Measurements from ENCODE around the gene SPTBN4.

Gene SPTBN4

DNA sequence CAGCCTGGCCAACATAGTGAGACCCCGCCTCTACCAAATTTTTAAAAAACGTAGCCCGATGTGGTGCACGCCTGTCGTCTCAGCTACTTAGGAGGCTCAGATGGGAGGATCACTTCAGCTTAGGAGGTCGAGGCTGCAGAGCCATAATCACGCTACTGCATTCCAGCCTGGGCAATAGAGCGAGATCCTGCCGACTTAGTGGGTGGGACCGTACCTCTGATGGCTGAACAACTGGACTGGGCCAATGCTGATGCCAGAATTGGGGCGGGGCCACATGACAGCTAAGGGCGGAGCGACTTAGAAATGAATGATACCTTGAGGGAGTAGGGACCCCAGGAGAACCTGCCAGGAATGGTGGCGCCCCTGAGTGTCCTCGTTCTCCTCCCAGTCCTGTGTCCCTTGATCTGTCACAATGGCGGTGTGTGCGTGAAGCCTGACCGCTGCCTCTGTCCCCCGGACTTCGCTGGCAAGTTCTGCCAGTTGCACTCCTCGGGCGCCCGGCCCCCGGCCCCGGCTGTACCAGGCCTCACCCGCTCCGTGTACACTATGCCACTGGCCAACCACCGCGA lies 137.9 kb downstream of the SPTBN4 start:
- no peak for DNase-seq (ENCODE audit: low read depth)

DNA sequence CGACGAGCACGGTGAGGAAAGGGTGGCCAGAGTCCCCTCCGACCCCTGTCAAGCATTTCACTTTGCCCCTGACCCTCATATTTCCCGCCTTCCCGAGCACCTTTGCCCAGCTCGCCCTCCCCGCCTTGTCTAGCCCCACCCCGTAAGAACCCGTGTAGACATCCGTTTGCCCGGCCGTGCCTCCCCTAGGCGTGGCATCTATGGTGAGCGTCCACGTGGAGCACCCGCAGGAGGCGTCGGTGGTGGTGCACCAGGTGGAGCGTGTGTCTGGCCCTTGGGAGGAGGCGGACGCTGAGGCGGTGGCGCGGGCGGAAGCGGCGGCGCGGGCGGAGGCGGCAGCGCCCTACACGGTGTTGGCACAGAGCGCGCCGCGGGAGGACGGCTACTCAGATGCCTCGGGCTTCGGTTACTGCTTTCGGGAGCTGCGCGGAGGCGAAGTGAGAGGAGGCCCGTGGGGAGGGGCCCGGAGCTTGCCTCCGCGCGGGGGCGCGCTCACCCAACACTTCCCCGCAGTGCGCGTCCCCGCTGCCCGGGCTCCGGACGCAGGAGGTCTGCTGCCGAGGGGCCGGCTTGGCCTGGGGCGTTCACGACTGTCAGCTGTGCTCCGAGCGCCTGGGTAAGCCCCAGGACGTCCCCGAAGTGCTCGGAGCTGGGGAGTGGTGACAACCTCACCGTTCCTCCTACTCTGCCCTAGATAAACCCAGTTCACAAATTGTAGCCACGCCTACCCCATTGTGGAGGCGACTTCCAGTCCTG lies 138.6 kb downstream of the SPTBN4 start:
- DNase-seq (ENCODE audit: low read depth) = peak; percentile 86

DNA sequence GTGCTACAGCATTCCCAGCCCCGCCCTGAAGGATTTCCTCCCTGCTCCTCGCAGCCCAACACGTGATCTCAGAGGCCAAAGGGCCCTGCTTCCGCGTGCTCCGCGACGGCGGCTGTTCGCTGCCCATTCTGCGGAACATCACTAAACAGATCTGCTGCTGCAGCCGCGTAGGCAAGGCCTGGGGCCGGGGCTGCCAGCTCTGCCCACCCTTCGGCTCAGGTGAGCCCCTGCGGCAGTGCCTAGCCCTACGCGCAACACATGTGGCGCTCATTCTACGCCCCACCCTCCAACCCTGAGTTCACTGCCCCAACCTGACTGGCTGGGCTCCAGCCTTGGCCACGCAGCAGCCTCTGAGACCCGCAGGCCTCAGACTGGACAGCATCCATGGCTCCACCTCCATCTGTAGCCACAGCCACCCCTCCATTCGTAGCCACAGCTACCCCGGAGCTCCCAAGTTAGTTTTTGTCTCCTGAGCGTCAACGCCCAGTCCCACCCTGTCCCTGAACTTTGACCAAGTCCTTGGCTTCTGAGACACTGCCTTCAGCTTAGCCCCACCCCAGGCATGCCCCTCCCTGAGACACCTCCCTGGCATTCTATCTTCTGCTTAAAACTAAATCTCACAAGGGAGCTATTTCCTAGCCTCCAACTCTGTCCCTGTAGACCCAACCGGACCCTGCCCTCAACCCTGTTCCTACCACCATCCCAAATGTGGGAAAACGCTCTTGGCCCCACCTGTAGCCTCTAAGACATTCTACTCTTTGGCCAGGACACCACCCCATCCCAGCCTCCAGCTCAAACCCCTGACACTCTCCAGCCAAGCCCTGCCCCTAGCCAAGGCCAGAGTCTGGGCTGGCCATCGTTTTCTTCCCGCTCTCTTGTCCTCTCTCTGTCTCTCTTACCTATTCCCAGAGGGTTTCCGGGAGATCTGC lies 140.8 kb downstream of the SPTBN4 start:
- DNase-seq (ENCODE audit: low read depth) = no peak

DNA sequence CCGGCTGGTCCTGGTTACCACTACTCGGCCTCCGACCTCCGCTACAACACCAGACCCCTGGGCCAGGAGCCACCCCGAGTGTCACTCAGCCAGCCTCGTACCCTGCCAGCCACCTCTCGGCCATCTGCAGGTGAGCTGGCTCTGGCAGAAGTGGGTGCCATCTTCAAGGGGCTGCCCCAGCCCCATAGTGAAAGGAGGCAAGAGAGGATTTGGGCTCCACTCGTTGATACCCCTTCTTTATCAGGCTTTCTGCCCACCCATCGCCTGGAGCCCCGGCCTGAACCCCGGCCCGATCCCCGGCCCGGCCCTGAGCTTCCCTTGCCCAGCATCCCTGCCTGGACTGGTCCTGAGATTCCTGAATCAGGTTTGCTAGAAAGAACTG lies 141.4 kb downstream of the SPTBN4 start:
- DNase-seq (ENCODE audit: low read depth) = no peak

DNA sequence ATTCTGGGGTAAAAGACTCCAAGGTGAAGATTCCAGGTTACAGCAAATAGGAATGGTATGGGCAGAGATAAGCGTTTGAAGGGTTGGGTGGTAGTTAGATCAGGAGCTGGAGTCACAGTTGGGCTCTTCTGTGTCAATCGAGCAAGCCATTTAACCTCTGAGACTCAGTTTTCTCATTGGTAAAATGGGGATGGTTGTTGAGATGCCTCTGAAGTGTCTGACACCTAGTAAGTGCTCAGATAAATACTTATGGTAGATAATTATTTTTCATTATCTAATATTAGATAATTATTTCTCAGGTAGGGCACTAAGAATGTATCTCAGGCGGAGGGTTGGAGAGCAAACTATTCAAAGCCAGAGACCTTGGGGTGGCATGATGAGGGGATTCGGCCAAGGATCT lies 142.2 kb downstream of the SPTBN4 start:
- no peak for DNase-seq (ENCODE audit: low read depth)

DNA sequence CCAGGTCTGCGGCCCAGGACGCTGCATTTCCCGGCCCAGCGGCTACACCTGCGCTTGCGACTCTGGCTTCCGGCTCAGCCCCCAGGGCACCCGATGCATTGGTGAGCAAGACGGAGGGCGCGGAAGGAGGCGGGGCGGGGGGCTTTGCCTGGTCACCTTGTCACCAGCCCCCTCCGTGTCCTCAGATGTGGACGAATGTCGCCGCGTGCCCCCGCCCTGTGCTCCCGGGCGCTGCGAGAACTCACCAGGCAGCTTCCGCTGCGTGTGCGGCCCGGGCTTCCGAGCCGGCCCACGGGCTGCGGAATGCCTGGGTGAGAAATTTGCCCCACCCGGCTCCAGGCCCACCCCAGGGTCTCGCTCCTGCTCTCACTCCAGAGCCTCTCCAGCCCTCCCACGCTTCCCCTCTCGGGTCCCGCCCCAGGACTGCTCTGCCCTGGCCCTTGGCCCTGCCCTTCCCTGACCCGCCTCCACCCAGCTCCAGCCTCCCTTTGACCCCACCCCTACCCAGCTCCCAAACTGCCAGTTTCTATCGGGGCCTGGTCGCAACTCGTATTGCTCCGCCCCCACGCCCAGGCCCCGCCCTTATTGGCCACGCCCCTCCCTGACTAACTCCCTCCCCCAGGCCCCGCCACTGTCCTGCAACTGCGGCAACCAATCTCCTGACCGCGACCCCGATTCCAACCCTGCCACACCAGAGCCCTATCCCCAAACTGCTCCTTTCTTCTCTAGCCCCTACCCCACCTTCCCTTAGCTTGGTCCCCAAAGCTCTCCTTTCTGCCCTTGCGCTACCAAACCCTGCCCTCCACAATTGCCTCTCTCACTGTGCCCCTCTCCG lies 143.0 kb downstream of the SPTBN4 start:
- peak; percentile 74 for DNase-seq (ENCODE audit: low read depth)

DNA sequence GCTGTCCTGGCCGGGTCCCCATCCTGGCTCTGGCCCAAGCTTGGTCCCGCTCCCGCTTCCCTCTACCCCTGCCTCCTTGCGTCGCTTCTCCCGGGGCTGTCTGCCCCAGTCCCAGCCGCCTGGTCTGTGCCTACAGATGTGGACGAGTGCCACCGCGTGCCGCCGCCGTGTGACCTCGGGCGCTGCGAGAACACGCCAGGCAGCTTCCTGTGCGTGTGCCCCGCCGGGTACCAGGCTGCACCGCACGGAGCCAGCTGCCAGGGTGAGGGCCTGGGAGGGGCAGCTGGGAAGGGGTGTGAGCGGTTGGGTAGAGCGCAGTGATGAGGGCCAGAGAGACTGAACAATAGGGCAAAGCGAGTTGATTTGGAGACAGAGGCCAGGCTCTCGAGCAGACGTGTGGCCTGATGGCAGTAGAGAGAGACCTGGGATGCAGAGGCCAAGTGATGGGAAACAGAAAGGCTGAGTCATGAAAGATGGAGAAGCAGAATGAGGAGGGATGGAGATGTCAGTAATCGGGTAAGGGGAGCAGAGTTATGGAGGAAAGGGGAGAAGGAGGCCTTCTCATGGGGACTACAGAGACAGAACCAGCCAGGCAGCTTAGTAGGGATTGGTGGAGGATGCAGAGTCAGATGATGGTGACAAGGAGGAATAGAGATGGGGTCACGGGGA lies 143.7 kb downstream of the SPTBN4 start:
- DNase-seq (ENCODE audit: low read depth) = peak; percentile 69

DNA sequence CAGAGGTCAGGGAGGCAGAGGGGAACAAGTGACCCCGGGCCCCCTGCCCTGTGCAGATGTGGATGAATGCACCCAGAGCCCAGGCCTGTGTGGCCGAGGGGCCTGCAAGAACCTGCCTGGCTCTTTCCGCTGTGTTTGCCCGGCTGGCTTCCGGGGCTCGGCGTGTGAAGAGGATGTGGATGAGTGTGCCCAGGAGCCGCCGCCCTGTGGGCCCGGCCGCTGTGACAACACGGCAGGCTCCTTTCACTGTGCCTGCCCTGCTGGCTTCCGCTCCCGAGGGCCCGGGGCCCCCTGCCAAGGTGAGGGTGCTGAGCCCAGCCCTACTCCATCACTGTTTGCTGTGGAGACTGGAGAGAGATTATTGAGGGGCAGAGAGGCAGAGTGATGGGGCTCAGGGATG lies 144.3 kb downstream of the SPTBN4 start:
- no peak for DNase-seq (ENCODE audit: low read depth)

DNA sequence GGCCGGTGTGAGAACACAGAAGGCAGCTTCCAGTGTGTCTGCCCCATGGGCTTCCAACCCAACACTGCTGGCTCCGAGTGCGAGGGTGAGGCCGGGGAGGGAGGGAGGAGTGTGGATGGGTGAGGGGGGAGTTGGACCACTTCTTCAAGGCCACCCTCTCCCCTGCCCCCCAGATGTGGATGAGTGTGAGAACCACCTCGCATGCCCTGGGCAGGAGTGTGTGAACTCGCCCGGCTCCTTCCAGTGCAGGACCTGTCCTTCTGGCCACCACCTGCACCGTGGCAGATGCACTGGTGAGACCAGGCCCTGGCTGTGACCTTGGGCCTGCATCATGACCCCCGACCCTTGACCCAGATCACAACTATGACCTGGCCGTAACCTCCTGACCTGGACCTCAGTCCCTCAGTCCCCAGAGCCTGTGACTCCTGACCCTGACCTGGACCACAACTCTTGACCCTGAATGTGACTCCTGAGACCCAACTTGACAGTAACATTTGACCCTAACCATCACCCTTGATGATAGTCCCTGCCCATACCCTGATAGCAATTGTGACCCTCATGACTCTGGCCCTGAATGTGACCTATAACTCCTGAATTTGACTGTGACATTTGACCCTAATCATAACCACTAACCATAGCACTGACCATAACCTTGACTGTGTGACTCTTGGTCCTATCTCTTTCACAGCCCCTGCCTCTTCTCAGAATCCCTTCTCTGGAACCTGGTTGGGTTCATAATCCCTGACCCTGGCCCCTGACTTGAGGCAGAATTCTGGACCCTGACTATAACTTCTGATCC lies 145.3 kb downstream of the SPTBN4 start:
- DNase-seq (ENCODE audit: low read depth) = no peak

DNA sequence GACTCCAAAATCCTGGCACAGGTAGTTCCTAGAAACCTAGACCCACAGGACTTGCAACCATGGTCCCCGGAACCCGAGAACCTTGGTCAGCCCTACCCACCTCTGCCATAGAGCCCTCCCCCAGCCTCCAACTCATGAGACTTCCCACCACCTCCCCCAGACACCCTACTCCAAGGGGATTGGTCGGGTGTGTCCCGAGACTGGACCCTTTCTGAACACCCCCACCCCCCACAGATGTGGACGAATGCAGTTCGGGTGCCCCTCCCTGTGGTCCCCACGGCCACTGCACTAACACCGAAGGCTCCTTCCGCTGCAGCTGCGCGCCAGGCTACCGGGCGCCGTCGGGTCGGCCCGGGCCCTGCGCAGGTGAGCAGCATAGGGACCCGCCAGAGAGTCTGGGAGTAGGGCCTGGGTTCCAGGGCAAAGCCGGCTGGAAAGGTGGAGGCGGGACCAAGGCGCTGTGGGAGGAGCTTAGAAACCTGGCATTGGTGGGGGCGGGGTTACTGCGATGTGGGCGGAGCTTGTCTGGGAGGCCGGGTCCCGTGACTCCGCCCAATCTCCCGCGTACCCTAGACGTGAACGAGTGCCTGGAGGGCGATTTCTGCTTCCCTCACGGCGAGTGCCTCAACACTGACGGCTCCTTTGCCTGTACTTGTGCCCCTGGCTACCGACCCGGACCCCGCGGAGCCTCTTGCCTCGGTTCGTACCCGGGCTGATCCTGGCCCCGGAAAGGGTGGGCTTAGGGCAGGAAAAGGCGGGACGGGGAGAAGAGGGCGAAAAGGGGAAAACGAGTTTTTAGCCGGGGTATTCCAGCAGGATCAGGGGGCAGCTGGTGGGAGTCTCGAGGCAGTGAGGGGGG lies 146.3 kb downstream of the SPTBN4 start:
- DNase-seq (ENCODE audit: low read depth) = no peak

DNA sequence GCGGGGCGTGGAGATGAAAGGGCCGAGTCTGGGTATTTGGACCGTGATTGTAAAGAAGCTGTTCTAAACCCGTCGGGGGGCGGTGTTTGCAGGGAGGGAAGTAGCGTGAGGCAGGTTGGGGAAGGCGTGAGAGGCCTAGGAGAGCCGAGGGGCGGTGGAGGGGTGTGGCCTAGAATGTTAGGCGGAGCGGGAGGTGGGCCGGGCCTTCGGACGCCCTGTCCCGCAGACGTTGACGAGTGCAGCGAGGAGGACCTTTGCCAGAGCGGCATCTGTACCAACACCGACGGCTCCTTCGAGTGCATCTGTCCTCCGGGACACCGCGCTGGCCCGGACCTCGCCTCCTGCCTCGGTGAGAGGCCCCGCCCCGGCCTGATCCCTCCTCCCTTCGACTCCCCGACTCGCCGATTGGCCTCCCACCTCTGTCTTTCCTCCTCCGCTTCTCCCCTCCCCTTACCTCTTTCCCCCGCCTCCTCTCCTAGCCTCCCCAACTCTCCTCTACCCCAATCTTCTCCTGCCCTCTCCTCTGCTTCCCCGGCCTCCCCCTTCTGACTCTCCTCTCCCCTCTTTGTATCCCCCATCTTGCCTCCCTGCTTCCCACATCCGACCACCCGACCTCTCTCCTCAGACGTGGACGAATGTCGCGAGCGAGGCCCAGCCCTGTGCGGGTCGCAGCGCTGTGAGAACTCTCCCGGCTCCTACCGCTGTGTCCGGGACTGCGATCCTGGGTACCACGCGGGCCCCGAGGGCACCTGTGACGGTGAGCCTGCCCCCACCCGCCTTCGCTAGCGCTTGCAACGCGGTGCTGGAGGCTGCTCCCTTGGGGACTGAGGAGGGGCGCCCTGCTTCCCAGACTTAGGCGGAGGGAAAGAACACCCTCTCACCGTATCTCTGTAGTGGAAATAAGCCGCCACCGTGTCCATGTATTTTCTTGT lies 147.2 kb downstream of the SPTBN4 start:
- peak; percentile 73 for DNase-seq (ENCODE audit: low read depth)

DNA sequence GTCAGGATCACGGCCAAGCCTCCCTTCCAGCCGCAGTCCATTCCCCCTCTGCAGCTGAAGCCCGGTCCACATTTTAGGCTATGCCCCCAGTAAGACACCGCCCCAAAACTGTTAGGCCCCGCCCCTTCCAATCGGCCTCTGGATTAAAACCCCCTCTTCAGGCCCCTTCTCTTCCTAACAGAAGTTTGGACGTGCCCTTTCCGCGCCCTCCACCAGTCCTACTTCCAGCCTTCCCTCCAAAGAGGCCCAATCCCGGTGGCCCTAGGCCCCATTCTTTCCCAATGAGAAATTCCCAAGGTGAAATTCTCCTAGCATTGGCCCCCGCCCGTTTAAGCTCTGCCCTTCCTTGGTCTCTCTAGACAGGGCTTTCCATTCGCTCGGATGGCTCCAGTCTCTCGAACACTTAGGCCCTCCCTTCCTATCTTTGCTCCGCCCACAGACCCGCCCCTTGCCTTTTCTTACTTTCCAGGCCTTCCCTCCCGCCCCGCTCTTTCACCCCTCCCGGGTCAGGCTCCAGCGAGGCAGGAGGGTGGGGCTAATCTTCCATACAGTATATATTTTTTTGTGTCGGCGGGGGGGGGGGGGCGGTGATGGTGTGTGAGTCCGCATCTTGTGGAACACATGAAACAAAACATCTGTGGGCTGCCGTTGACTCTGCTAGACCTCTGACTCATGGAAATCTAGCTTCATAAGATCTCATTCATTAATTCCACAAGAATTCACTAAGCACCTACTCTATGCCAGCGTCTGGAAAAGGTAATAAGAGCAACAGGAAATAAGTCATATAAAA lies 148.0 kb downstream of the SPTBN4 start:
- peak; percentile 77 for DNase-seq (ENCODE audit: low read depth)

DNA sequence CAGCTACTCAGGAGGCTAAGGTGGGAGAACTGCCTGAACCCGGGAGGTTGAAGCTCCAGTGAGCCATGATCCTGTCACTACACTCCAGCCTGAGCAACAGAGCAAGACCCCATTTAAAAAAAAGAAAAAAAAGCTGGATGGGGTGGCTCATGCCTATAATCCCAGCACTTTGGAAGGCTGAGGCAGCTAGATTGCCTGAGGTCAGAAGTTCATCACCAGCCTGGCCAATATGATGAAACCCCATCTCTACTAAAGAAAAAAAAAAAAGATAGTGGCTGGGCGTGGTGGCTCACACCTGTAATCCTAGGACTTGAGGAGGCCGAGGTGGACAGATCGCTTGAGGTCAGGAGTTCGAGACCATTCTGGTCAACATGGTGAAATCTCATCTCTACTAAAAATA lies 149.4 kb downstream of the SPTBN4 start:
- no peak for DNase-seq (ENCODE audit: low read depth)

DNA sequence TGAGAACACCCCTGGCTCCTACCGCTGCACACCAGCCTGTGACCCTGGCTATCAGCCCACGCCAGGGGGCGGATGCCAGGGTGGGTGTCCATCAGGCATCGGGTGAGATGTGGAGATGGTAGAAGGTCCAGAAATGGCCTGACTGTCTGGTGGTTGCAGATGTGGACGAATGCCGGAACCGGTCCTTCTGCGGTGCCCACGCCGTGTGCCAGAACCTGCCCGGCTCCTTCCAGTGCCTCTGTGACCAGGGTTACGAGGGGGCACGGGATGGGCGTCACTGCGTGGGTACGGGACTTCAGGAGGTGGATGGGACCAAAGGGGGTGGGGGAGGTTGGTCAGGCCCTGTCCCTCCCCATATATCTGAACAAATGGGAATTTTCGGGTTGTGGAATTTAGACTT lies 150.1 kb downstream of the SPTBN4 start:
- DNase-seq (ENCODE audit: low read depth) = no peak

DNA sequence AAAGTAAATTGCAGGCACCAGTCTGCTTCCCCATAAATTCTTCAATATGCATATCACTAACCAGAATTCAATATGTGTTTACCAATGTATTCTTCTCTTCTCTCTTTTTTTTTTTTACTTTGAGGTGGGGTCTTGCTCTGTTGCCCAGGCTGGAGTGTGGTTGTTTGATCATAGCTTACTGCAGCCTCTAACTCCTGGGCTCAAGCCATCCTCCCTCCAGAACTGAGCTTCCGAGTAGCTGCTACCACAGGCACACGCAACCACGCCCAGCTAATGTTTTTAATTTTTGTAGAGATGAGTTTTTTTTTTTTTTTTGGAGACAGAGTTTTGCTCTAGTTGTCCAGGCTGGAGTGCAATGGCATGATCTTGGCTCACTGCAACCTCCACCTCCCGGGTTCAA lies 151.2 kb downstream of the SPTBN4 start:
- no peak for DNase-seq (ENCODE audit: low read depth)

DNA sequence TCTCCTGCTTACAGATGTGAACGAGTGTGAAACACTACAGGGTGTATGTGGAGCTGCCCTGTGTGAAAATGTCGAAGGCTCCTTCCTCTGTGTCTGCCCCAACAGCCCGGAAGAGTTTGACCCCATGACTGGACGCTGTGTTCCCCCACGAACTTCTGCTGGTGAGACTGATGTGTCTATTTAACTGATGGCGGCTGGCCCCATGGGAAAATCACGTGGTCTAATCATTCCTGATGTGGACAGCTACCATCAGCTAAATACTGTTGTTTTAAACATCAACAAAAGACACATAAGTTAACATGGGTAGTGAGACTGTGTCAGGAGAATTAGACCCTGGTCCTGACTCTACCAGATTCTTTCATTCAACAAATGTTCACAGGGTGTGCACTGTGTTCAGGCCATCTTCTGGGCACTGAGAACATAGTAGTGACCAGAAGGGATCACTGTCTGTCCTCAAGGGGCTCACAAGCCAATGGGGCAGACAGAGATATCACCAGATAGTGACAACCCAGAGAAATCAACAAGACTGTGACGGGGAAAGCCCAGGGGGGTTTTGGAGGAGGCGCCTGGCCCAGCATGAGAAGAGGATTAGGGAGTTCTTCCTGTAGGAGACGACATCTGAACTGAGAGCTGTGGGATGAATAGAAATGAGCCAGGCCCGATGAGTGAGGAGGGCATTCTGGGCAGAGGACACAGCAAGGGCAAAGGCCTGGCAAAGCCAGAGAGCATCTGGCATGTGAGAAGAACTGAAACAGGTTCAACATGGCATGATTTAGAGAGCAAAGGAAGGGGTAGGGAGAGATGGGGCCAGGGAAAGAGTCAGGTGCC lies 152.7 kb downstream of the SPTBN4 start:
- no peak for DNase-seq (ENCODE audit: low read depth)

DNA sequence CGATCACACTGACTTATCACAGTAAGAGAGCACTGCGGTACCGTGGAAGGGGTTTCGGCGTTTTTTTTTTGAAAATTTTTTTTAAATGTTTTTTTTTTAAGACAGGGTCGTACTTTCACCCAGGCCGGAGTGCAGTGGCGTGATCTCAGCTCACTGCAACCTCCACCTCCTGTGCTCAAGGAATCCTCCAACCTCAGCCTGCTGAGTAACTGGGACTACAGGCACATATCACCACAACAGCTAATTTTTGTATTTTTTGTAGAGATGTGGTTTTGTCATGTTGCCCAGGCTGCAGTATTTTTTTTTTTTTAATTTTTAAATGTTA lies 153.3 kb downstream of the SPTBN4 start:
- no peak for DNase-seq (ENCODE audit: low read depth)

All from T-helper 22 cell (primary cell).